ENCODE data around the gene PLAGL2. TPM values are rescaled to one million over a fixed set of nuclear protein-coding genes. Genes with fewer than 3 reads are reported as not detected.
"Not testable (repeated sequence)": the region's sequence is repeated elsewhere in the genome, so short reads cannot be mapped to it uniquely, and the experiment has no call there.

PLAGL2 gene
- total RNA-seq, 1 donor from 2014 or later, result 11.8 TPM

GRCh38 chr20:32195581-32195980 lies 12.0 kb downstream of the PLAGL2 start:
- peaks cover 31% of the 10 kb centered on the region for H3K36me3 Mint-ChIP-seq (ENCODE audit: unreplicated experiment)
- no peak for TF ChIP-seq CTCF (IDR thresholded peaks at IDR 0.05)
- no peak overlapping the region for H3K4me3 Mint-ChIP-seq (ENCODE audit: unreplicated experiment)
- no peaks in the 10 kb centered on the region for H3K9me3 Mint-ChIP-seq (ENCODE audit: unreplicated experiment)
- no peak overlapping the region for H3K27ac Mint-ChIP-seq (ENCODE audit: unreplicated experiment)
- DNase-seq (ENCODE audit: extremely low spot score, unreplicated experiment), result no peak
- no peaks in the 10 kb centered on the region for H3K27me3 Mint-ChIP-seq (ENCODE audit: unreplicated experiment)
- peaks cover 5% of the 10 kb centered on the region for H3K4me1 Mint-ChIP-seq (ENCODE audit: unreplicated experiment)

DNA sequence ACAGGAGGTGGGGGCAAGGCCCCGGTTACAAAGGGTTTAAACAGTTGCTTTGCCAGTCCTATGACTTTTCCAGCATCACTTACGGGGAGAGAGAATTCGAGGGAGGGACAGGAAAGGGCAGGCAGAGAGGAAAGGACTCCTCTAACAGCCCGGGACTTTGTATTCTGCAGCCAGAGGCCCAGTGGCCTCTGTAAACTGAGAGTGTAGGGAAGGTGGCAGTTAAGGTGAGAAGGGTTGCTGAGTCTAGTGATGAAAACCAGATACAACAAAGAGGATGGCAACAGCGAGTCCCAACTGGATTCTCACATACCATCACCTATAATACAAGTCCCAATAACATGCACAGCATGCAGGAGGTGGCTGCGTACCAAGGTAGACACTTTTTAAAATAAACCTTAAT lies 13.5 kb downstream of the PLAGL2 start:
- Mint-ChIP-seq H3K4me1 (ENCODE audit: unreplicated experiment) (peaks cover 15% of the 10 kb centered on the region), H3K27ac (ENCODE audit: unreplicated experiment) (no peak overlapping the region), H3K9me3 (ENCODE audit: unreplicated experiment) (no peaks in the 10 kb centered on the region), H3K36me3 (ENCODE audit: unreplicated experiment) (peaks cover 26% of the 10 kb centered on the region), H3K4me3 (ENCODE audit: unreplicated experiment) (no peak overlapping the region), H3K27me3 (ENCODE audit: unreplicated experiment) (no peaks in the 10 kb centered on the region)
- DNase-seq (ENCODE audit: extremely low spot score, unreplicated experiment), result no peak
- no peak for TF ChIP-seq CTCF (IDR thresholded peaks at IDR 0.05)

DNA sequence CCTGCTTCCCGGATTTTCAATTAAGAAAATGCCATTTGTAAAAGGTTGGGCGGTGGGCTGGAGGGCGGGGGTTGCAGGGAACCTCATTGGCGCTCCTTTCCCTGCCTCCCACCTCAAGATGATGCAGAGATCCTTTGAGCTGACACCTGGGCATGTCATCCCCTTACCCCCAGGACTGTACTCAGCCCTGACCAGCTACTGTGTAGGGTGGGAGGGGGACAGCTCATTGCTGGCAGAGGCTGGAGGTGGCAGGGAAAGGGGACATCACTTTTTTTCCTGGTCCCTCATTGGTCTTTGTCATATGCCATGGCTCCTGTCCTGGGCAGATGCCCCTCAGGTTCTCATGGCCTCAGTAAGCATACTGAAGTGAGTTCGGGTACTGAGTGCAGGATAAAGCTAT lies 14.2 kb downstream of the PLAGL2 start:
- H3K27me3 Mint-ChIP-seq (ENCODE audit: unreplicated experiment); H3K27ac Mint-ChIP-seq (ENCODE audit: unreplicated experiment): not testable (repeated sequence)
- H3K4me1 Mint-ChIP-seq (ENCODE audit: unreplicated experiment), result peaks cover 20% of the 10 kb centered on the region

GRCh38 chr20:32192698-32193097 lies 14.8 kb downstream of the PLAGL2 start:
- Mint-ChIP-seq H3K4me3 (ENCODE audit: unreplicated experiment) (no peak overlapping the region), H3K27ac (ENCODE audit: unreplicated experiment) (peak overlapping the region; percentile 36), H3K27me3 (ENCODE audit: unreplicated experiment) (no peaks in the 10 kb centered on the region), H3K4me1 (ENCODE audit: unreplicated experiment) (peaks cover 20% of the 10 kb centered on the region), H3K36me3 (ENCODE audit: unreplicated experiment) (peaks cover 23% of the 10 kb centered on the region), H3K9me3 (ENCODE audit: unreplicated experiment) (no peaks in the 10 kb centered on the region)
- TF ChIP-seq CTCF (IDR thresholded peaks at IDR 0.05), result no peak
- no peak for DNase-seq (ENCODE audit: extremely low spot score, unreplicated experiment)

More for the DNA sequence above, 14.2 kb downstream of the PLAGL2 start:
- not testable (repeated sequence) for H3K9me3 Mint-ChIP-seq (ENCODE audit: unreplicated experiment); DNase-seq (ENCODE audit: extremely low spot score, unreplicated experiment); H3K4me3 Mint-ChIP-seq (ENCODE audit: unreplicated experiment)
- H3K36me3 Mint-ChIP-seq (ENCODE audit: unreplicated experiment), result peaks cover 25% of the 10 kb centered on the region

DNA sequence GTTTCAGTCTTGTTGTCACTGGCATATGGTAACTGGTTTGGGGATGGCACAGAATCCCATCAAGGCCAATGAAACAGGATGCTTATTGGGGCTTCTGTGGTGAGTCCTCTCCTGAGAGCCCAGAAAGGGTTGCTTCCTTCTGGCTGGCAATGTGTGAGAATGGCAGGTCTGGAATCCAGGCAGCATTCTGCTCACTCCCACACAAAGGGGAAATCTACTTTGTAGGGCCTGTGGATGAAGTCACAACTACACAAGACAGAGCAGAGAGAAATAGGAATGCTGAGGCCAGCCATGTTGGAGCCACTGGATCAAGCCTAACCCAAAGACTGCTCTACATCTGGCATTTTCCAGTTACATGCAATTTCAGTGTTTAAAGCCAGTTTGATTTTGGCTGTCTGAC lies 15.7 kb downstream of the PLAGL2 start:
- TF ChIP-seq CTCF (IDR thresholded peaks at IDR 0.05), result no peak
- Mint-ChIP-seq H3K27me3 (ENCODE audit: unreplicated experiment) (no peaks in the 10 kb centered on the region), H3K4me1 (ENCODE audit: unreplicated experiment) (peaks cover 20% of the 10 kb centered on the region), H3K36me3 (ENCODE audit: unreplicated experiment) (peaks cover 17% of the 10 kb centered on the region), H3K9me3 (ENCODE audit: unreplicated experiment) (no peaks in the 10 kb centered on the region), H3K27ac (ENCODE audit: unreplicated experiment) (no peak overlapping the region), H3K4me3 (ENCODE audit: unreplicated experiment) (no peak overlapping the region)
- DNase-seq (ENCODE audit: extremely low spot score, unreplicated experiment), result no peak

GRCh38 chr20:32191422-32191821 lies 16.1 kb downstream of the PLAGL2 start:
- no peaks in the 10 kb centered on the region for H3K27me3 Mint-ChIP-seq (ENCODE audit: unreplicated experiment)
- H3K4me3 Mint-ChIP-seq (ENCODE audit: unreplicated experiment), result no peak overlapping the region
- no peaks in the 10 kb centered on the region for H3K9me3 Mint-ChIP-seq (ENCODE audit: unreplicated experiment)
- DNase-seq (ENCODE audit: extremely low spot score, unreplicated experiment), result no peak
- peaks cover 17% of the 10 kb centered on the region for H3K36me3 Mint-ChIP-seq (ENCODE audit: unreplicated experiment)
- no peak for TF ChIP-seq CTCF (IDR thresholded peaks at IDR 0.05)
- H3K27ac Mint-ChIP-seq (ENCODE audit: unreplicated experiment), result no peak overlapping the region
- peaks cover 20% of the 10 kb centered on the region for H3K4me1 Mint-ChIP-seq (ENCODE audit: unreplicated experiment)
